ENCODE data around the gene PLA2G5.

GRCh38 chr1:20033420-20033819 lies 36.6 kb upstream of the PLA2G5 start:
- TF ChIP-seq CTCF (conservative IDR thresholded peaks at IDR 0.05; ENCODE audit: low read depth, low read length) (no peak), EZH2 (IDR thresholded peaks at IDR 0.05; ENCODE audit: low read length, unreplicated experiment) (no peak), EZH2phosphoT487 (IDR thresholded peaks at IDR 0.05; ENCODE audit: borderline replicate concordance, low read length) (no peak)
